SU-DHL-6 (cell line): Measurements from ENCODE around the gene LRRC23.

Experiments used
- H2AFZ ChIP-seq: fragments of 200-600 bp; sonication (generic); 2 replicates; pipeline ENCODE4 v1.6.1; 2014; ENCODE audit warnings: low read depth, mild to moderate bottlenecking, moderate library complexity, mixed read lengths, antibody characterized with exemption, low read length; ENCODE audit not compliant: severe bottlenecking
- H3F3A ChIP-seq: fragments of 200-600 bp; shearing (Covaris generic); 2 replicates; pipeline ENCODE4 v1.6.0; 2016; ENCODE audit warnings: antibody characterized with exemption, mild to moderate bottlenecking; ENCODE audit not compliant: insufficient read depth
- H3K27ac ChIP-seq: fragments of 200-600 bp; sonication (generic); 2 replicates; pipeline ENCODE4 v1.5.1; 2016; ENCODE audit warnings: low read depth, mild to moderate bottlenecking, low read length, moderate library complexity, mixed read lengths
- H3K27me3 ChIP-seq: fragments of 200-600 bp; sonication (generic), shearing (Covaris generic); 2 replicates; pipeline ENCODE4 v1.6.0; 2014; ENCODE audit warnings: mild to moderate bottlenecking, low read length
- H3K36me3 ChIP-seq: fragments of 200-600 bp; sonication (generic); 2 replicates; pipeline ENCODE4 v1.6.1; 2014; ENCODE audit warnings: mild to moderate bottlenecking, low read length, mixed read lengths
- H3K4me2 ChIP-seq: fragments of 300-600, 200-600 bp; shearing (Covaris generic), sonication (generic); 2 replicates; pipeline ENCODE4 v1.6.0; 2014; ENCODE audit warnings: low read length, low read depth, mild to moderate bottlenecking; ENCODE audit not compliant: poor library complexity, severe bottlenecking
- H3K4me3 ChIP-seq: fragments of 200-600 bp; sonication (generic); 2 replicates; pipeline ENCODE4 v1.5.1; 2014; ENCODE audit warnings: antibody characterized with exemption, low read length, mild to moderate bottlenecking, mixed read lengths; ENCODE audit not compliant: insufficient read depth, poor library complexity, severe bottlenecking
- H3K79me2 ChIP-seq: fragments of 200-600 bp; sonication (generic); 2 replicates; pipeline ENCODE4 v1.6.1; 2014; ENCODE audit warnings: mild to moderate bottlenecking, low read length, moderate library complexity; ENCODE audit not compliant: insufficient read depth
- H3K9ac ChIP-seq: fragments of 200-600 bp; sonication (generic); 2 replicates; pipeline ENCODE4 v1.7.0; 2014; ENCODE audit warnings: mild to moderate bottlenecking, low read length
- H3K9me2 ChIP-seq: fragments of 200-600 bp; sonication (generic); replicated peaks from 2 replicates; pipeline ENCODE4 v1.6.1; 2014; ENCODE audit warnings: low read length; ENCODE audit not compliant: insufficient read depth
- H3K9me3 ChIP-seq: fragments of 200-600 bp; sonication (generic); 2 replicates; pipeline ENCODE4 v1.6.1; 2014; ENCODE audit warnings: low read length, mixed read lengths; ENCODE audit not compliant: insufficient read depth
- H4K20me1 ChIP-seq: fragments of 200-600 bp; sonication (generic); 2 replicates; pipeline ENCODE4 v1.6.1; 2014; ENCODE audit warnings: low read depth, mild to moderate bottlenecking, antibody characterized with exemption, low read length, moderate library complexity, mixed read lengths
- EZH2phosphoT487 ChIP-seq: fragments of 200-600 bp; sonication (generic), shearing (Covaris generic); conservative IDR thresholded peaks from 2 replicates; pipeline ENCODE4 v1.6.1; 2018; ENCODE audit warnings: mild to moderate bottlenecking, antibody characterized with exemption, low read length, moderate library complexity, mixed read lengths
- TF ChIP-seq, protein P1 (sequence below): fragments of 200-600 bp; sonication (generic); IDR thresholded peaks from one replicate; pipeline ENCODE4 v1.5.1; 2017; ENCODE audit warnings: antibody characterized with exemption, mild to moderate bottlenecking, low read length, moderate library complexity; ENCODE audit not compliant: insufficient read depth, poor library complexity, severe bottlenecking

The LRRC23 gene

DNA sequence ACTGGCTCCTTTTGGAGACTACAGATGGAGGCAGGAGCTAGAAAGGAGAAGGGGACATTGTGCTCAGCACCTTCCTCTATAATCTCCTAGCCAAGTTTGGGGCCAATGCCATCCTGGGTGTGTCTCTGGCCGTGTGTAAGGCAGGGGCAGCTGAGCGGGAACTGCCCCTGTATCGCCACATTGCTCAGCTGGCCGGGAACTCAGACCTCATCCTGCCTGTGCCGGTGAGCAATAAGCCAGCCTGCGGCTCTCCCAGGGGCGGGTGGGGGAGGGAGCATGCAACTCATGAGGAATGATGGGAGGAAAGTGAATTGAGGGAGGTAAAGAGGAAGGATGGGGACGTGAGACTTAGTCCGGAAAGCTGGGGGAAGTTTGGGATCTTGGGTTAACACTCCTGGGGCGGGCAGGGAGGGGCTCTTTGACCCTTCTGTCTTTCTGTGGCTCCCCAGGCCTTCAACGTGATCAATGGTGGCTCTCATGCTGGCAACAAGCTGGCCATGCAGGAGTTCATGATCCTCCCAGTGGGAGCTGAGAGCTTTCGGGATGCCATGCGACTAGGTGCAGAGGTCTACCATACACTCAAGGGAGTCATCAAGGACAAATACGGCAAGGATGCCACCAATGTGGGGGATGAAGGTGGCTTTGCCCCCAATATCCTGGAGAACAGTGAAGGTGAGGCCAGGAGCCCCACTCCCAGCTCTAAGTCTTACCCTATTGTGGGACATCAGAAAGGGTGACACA lies 13.0 kb downstream of the LRRC23 start:
- H3K27me3 ChIP-seq: no peaks in the 10 kb centered on the region
- no peak overlapping the region for H3K4me2 ChIP-seq
- H3K79me2 ChIP-seq: no peaks in the 10 kb centered on the region
- H3F3A ChIP-seq: no peaks in the 10 kb centered on the region
- no peaks in the 10 kb centered on the region for H3K9me2 ChIP-seq
- no peaks in the 10 kb centered on the region for H3K36me3 ChIP-seq
- no peak for TF ChIP-seq EZH2phosphoT487
- TF ChIP-seq, protein P1, sequence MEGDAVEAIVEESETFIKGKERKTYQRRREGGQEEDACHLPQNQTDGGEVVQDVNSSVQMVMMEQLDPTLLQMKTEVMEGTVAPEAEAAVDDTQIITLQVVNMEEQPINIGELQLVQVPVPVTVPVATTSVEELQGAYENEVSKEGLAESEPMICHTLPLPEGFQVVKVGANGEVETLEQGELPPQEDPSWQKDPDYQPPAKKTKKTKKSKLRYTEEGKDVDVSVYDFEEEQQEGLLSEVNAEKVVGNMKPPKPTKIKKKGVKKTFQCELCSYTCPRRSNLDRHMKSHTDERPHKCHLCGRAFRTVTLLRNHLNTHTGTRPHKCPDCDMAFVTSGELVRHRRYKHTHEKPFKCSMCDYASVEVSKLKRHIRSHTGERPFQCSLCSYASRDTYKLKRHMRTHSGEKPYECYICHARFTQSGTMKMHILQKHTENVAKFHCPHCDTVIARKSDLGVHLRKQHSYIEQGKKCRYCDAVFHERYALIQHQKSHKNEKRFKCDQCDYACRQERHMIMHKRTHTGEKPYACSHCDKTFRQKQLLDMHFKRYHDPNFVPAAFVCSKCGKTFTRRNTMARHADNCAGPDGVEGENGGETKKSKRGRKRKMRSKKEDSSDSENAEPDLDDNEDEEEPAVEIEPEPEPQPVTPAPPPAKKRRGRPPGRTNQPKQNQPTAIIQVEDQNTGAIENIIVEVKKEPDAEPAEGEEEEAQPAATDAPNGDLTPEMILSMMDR: no peak
- no peaks in the 10 kb centered on the region for H3K9me3 ChIP-seq
- H3K4me3 ChIP-seq: no peak overlapping the region
- H3K27ac ChIP-seq: no peak overlapping the region
- no peaks in the 10 kb centered on the region for H4K20me1 ChIP-seq
- H3K9ac ChIP-seq: no peak overlapping the region
- no peak overlapping the region for H2AFZ ChIP-seq

DNA sequence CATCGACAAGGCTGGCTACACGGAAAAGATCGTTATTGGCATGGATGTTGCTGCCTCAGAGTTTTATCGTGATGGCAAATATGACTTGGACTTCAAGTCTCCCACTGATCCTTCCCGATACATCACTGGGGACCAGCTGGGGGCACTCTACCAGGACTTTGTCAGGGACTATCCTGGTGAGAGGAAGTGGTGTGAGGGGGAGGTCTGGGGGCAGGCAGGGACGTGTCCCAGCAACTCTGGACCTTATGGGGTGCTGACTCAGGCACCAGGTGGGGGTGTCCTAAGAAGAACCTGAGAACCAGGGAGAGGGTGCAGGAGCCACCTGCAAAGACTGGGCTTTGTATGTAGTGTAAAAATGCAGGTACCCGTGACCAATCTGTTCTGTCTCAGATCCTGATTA lies 15.0 kb downstream of the LRRC23 start:
- no peaks in the 10 kb centered on the region for H3K9me3 ChIP-seq
- no peak overlapping the region for H3K4me3 ChIP-seq
- H3K4me2 ChIP-seq: no peak overlapping the region
- H3F3A ChIP-seq: no peaks in the 10 kb centered on the region
- no peak overlapping the region for H3K9ac ChIP-seq
- H2AFZ ChIP-seq: no peak overlapping the region
- TF ChIP-seq, protein P1: no peak
- TF ChIP-seq EZH2phosphoT487: no peak
- H3K27me3 ChIP-seq: no peaks in the 10 kb centered on the region
- H3K27ac ChIP-seq: no peak overlapping the region
- H3K9me2 ChIP-seq: no peaks in the 10 kb centered on the region
- no peaks in the 10 kb centered on the region for H4K20me1 ChIP-seq
- no peaks in the 10 kb centered on the region for H3K36me3 ChIP-seq
- H3K79me2 ChIP-seq: no peaks in the 10 kb centered on the region

DNA sequence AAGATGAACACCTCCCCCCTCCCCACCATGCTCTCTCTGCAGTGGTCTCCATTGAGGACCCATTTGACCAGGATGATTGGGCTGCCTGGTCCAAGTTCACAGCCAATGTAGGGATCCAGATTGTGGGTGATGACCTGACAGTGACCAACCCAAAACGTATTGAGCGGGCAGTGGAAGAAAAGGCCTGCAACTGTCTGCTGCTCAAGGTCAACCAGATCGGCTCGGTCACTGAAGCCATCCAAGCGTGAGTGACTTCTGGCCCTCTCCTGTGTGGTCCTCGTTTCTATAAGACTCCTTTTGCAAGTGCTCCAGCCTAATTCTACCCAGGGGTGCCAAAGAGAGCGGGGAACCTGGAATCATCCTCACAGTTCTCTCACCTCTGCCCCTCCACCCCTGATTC lies 16.9 kb downstream of the LRRC23 start:
- no peak for TF ChIP-seq EZH2phosphoT487
- TF ChIP-seq, protein P1: no peak
- Histone ChIP-seq H2AFZ (no peak overlapping the region), H3K9ac (no peak overlapping the region), H3K9me2 (no peaks in the 10 kb centered on the region), H3K4me2 (no peak overlapping the region), H3K79me2 (no peaks in the 10 kb centered on the region), H3K36me3 (no peaks in the 10 kb centered on the region), H3K27me3 (no peaks in the 10 kb centered on the region), H3K9me3 (no peaks in the 10 kb centered on the region), H3K27ac (no peak overlapping the region), H3F3A (no peaks in the 10 kb centered on the region), H3K4me3 (no peak overlapping the region), H4K20me1 (no peaks in the 10 kb centered on the region)
